GM23338 (cell line): Measurements from ENCODE around the gene LAMA1. TPM values are rescaled to one million over a fixed set of nuclear protein-coding genes. Genes with fewer than 3 reads are reported as not detected.

Experiments
- ATAC-seq: fragments of 200-7000 bp; cut with Tn5 transposase; 3 replicates; pipeline ENCODE4 v1.9.1; 2020
- DNase-seq: peaks from one replicate; pipeline ENCODE4 v3.0.0-alpha.2; 2015; ENCODE audit warnings: low spot score
- H2AFZ ChIP-seq: fragments of 200-600 bp; sonication (generic); 2 replicates; pipeline ENCODE4 v1.8.0; 2016; ENCODE audit warnings: antibody characterized with exemption, mild to moderate bottlenecking, moderate library complexity
- H3F3A ChIP-seq: fragments of 200-600 bp; sonication (generic); replicated peaks from 2 replicates; pipeline ENCODE4 v1.8.0; 2017; ENCODE audit warnings: antibody characterized with exemption, mixed run types, low read depth
- H3K27ac ChIP-seq: fragments of 200-600 bp; sonication (generic); 2 replicates; pipeline ENCODE4 v1.6.1; 2016; ENCODE audit warnings: low read depth
- H3K27me3 ChIP-seq: fragments of 200-600 bp; sonication (generic); 2 replicates; pipeline ENCODE4 v1.8.0; 2016; ENCODE audit warnings: mild to moderate bottlenecking, mixed run types, moderate library complexity; ENCODE audit not compliant: insufficient read depth
- H3K36me3 ChIP-seq: fragments of 200-600 bp; sonication (generic); 2 replicates; pipeline ENCODE4 v1.8.0; 2016; ENCODE audit warnings: mild to moderate bottlenecking; ENCODE audit not compliant: insufficient read depth
- H3K4me1 ChIP-seq: fragments of 200-600 bp; sonication (generic); 2 replicates; pipeline ENCODE4 v1.8.0; 2016; ENCODE audit warnings: mild to moderate bottlenecking, moderate library complexity; ENCODE audit not compliant: insufficient read depth
- H3K4me2 ChIP-seq: fragments of 200-600 bp; sonication (generic); 2 replicates; pipeline ENCODE4 v1.7.1; 2017; ENCODE audit warnings: mixed run types
- H3K4me3 ChIP-seq: fragments of 200-600 bp; sonication (generic); 2 replicates; pipeline ENCODE4 v1.6.1; 2016; ENCODE audit warnings: mixed run types
- H3K79me2 ChIP-seq: fragments of 200-600 bp; sonication (generic); replicated peaks from 2 replicates; pipeline ENCODE4 v1.8.0; 2017; ENCODE audit warnings: mild to moderate bottlenecking; ENCODE audit not compliant: insufficient read depth
- H3K9me2 ChIP-seq: fragments of 200-600 bp; sonication (generic); 2 replicates; pipeline ENCODE4 v1.8.0; 2017; ENCODE audit not compliant: insufficient read depth
- H4K20me1 ChIP-seq: fragments of 200-600 bp; sonication (generic); replicated peaks from 2 replicates; pipeline ENCODE4 v1.8.0; 2017; ENCODE audit warnings: mild to moderate bottlenecking; ENCODE audit not compliant: insufficient read depth
- H3K27ac Mint-ChIP-seq: 2 replicates; pipeline ENCODE4 v1.8.0; 2020; ENCODE audit warnings: inconsistent platforms, mild to moderate bottlenecking, moderate library complexity, mixed read lengths
- H3K27me3 Mint-ChIP-seq: 3 replicates; pipeline ENCODE4 v1.8.0; 2022; ENCODE audit warnings: low read depth, mild to moderate bottlenecking, moderate library complexity, mixed read lengths, inconsistent platforms; ENCODE audit not compliant: insufficient read depth, poor library complexity
- H3K36me3 Mint-ChIP-seq: 3 replicates; pipeline ENCODE4 v1.8.0; 2021; ENCODE audit warnings: low read depth, mild to moderate bottlenecking, inconsistent platforms, moderate library complexity, mixed read lengths
- H3K4me1 Mint-ChIP-seq: 3 replicates; pipeline ENCODE4 v1.8.0; 2020; ENCODE audit warnings: mild to moderate bottlenecking, inconsistent platforms, mixed read lengths
- H3K4me3 Mint-ChIP-seq: 3 replicates; pipeline ENCODE4 v1.8.0; 2021; ENCODE audit warnings: moderate library complexity, mild to moderate bottlenecking, inconsistent platforms, mixed read lengths
- H3K9me3 Mint-ChIP-seq: 3 replicates; pipeline ENCODE4 v1.8.0; 2020; ENCODE audit warnings: moderate library complexity, mild to moderate bottlenecking, inconsistent platforms, mixed read lengths
- CREB1 ChIP-seq: fragments of 250-450 bp; sonication (Bioruptor Pico); IDR thresholded peaks from 2 replicates; pipeline ENCODE4 v1.5.0; 2020; ENCODE audit warnings: low read depth, mild to moderate bottlenecking, moderate library complexity
- CTCF ChIP-seq, 2 experiments: fragments of 200-600 bp in 1 of 2; sonication (generic) in 1 of 2; conservative IDR thresholded peaks; 2 replicates each; pipeline versions ENCODE4 v1.5.1 to v1.6.1; 2016 to 2017; ENCODE audit warnings: antibody characterized with exemption in 2 of 2, low read depth in 2 of 2, mild to moderate bottlenecking in 2 of 2, moderate library complexity in 1 of 2
- ETS1 ChIP-seq: IDR thresholded peaks from 2 replicates; pipeline ENCODE4 v1.6.1; 2016; ENCODE audit warnings: antibody characterized with exemption
- EZH2 ChIP-seq: fragments of 200-600 bp; sonication (generic); IDR thresholded peaks from one replicate; pipeline ENCODE4 v1.8.0; 2017; ENCODE audit warnings: antibody characterized with exemption, mild to moderate bottlenecking, low read depth; ENCODE audit not compliant: unreplicated experiment
- EZH2phosphoT487 ChIP-seq: fragments of 200-600 bp; sonication (generic); IDR thresholded peaks from one replicate; pipeline ENCODE4 v1.8.1; 2018; ENCODE audit warnings: antibody characterized with exemption; ENCODE audit not compliant: unreplicated experiment
- JUNB ChIP-seq: IDR thresholded peaks from one replicate; pipeline ENCODE4 v1.6.1; 2016; ENCODE audit warnings: antibody characterized with exemption; ENCODE audit not compliant: unreplicated experiment
- NANOG ChIP-seq: IDR thresholded peaks from 2 replicates; pipeline ENCODE4 v1.6.1; 2016; ENCODE audit warnings: antibody characterized with exemption, borderline replicate concordance
- POLR2AphosphoS5 ChIP-seq: IDR thresholded peaks from 2 replicates; pipeline ENCODE4 v1.6.1; 2016; ENCODE audit warnings: antibody characterized with exemption, low read depth
- REST ChIP-seq: IDR thresholded peaks from one replicate; pipeline ENCODE4 v1.6.1; 2018; ENCODE audit warnings: antibody characterized with exemption; ENCODE audit not compliant: unreplicated experiment
- STAT1 ChIP-seq: IDR thresholded peaks from one replicate; pipeline ENCODE4 v1.6.1; 2016; ENCODE audit warnings: antibody characterized with exemption; ENCODE audit not compliant: unreplicated experiment
- ZNF114 ChIP-seq: fragments of 250-450 bp; sonication (Bioruptor Pico); IDR thresholded peaks from 2 replicates; pipeline ENCODE4 v1.5.0; 2020; ENCODE audit warnings: mild to moderate bottlenecking, moderate library complexity
- ZNF331 ChIP-seq: fragments of 250-450 bp; sonication (Bioruptor Pico); IDR thresholded peaks from 2 replicates; pipeline ENCODE4 v1.5.0; 2020; ENCODE audit warnings: low read depth, mild to moderate bottlenecking, moderate library complexity
- ZNF462 ChIP-seq: fragments of 250-450 bp; sonication (Bioruptor Pico); IDR thresholded peaks from 2 replicates; pipeline ENCODE4 v1.5.0; 2020; ENCODE audit warnings: mild to moderate bottlenecking, moderate library complexity
- polyA plus RNA-seq: library from polyadenylated mRNA; unstranded; fragments of >200 nt; fragmentation: Nextera tagmentation; extraction: Ambion mirVana; gene quantifications from 2 replicates; pipeline ENCODE4 v1.2.1, GENCODE V29; 2016
- total RNA-seq: library from RNA; depleted of rRNA; stranded (reverse); fragments of >200 nt; shearing (Covaris generic); gene quantifications from 2 replicates; pipeline ENCODE4 v1.2.3, GENCODE V29; 2014

LAMA1 gene
- total and polyA plus RNA-seq, 2 experiments from 2014 or later = 14.8 to 52.3 TPM

GRCh38 chr18:7146067-7146466 lies 28.5 kb upstream of the LAMA1 start:
- Histone ChIP-seq H3K27me3 (no peaks in the 10 kb centered on the region), H3K9me2 (no peaks in the 10 kb centered on the region), H3K4me3 (no peak overlapping the region), H3F3A (no peaks in the 10 kb centered on the region), H3K4me1 (no peaks in the 10 kb centered on the region), H3K36me3 (no peaks in the 10 kb centered on the region), H2AFZ (0 out of 2 replicates have a peak overlapping the region, but pooled peaks have one; percentile 32), H3K27ac (no peak overlapping the region), H3K4me2 (no peak overlapping the region), H4K20me1 (no peaks in the 10 kb centered on the region), H3K79me2 (no peaks in the 10 kb centered on the region)
- ATAC-seq (no peak), DNase-seq (no peak)
- Mint-ChIP-seq H3K27ac (no peak overlapping the region), H3K4me3 (no peak overlapping the region), H3K36me3 (no peaks in the 10 kb centered on the region), H3K27me3 (no peaks in the 10 kb centered on the region), H3K9me3 (no peaks in the 10 kb centered on the region), H3K4me1 (peaks cover 6% of the 10 kb centered on the region; the same call in 2 of the 3 replicates)
- no peak for TF ChIP-seq EZH2phosphoT487
- TF ChIP-seq NANOG = no peak
- TF ChIP-seq REST = no peak
- no peak for TF ChIP-seq POLR2AphosphoS5
- TF ChIP-seq CTCF (conservative IDR thresholded peaks at IDR 0.05; ENCODE audit: low read depth in 2 of 2) = no peak
- no peak for TF ChIP-seq ZNF331
- TF ChIP-seq EZH2 = no peak
- no peak for TF ChIP-seq ZNF462 (CRISPR knock-in tag)
- TF ChIP-seq ZNF114 (CRISPR knock-in tag) = no peak
- TF ChIP-seq ETS1 = no peak
- no peak for TF ChIP-seq STAT1
- TF ChIP-seq CREB1 (CRISPR knock-in tag) = no peak
- no peak for TF ChIP-seq JUNB
